ENCODE data around the gene SND1. TPM values are rescaled to one million over a fixed set of nuclear protein-coding genes. Genes with fewer than 3 reads are reported as not detected.

The SND1 gene
- polyA plus RNA-seq, 3 donors, result 67.1 to 171 (median 69.6) TPM

DNA sequence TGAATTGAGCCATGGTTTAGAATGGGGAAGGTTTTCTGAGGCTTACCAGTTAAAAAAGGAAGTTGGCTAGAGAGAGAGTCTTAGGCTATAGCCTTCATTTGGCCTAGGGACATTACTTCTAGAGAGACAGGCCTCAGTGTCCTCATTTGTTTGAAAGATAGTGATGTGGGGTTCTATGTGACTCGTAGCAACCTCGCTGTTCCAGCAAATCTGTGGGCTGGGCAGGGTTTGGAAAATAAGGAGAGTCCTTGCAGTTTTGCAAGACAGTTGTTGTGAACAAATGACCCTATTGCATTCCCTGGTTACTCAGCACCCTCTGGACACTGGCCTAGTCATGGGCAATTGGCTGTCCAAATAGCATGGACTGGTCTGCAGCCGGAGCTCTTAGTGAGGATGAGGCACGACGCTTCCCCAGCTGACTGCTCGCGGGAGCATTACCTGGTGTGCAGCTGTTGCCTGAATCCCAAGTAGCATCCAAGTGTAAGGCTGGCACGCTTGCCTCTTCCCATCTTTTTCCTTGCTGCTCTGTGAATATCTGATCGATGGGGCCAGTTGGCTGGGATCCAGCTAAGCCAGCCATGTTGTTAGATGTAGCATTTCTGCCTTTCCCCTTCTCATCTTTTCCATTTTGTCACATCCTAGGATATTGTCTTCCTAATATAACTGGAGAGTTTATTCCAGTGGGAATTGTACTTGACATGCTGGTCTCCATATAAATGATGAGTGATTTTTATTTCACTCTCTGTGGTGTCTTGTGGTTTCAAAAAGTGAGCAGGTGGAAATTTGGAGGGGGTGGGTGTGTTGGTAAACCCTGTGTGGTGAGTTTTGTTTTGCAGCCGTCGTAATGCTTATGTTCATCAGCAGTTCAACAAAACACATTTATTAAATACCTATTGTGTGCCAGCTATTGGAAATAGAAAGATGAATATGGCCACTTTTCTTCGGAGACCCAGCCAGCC is 99.8 kb downstream of the SND1 start:
- 88 to 89% (median 88%) methylated on average over 12 of the region's 12 CpGs for WGBS, 3 donors
- H3K27ac ChIP-seq (ENCODE audit: low read depth, low read length), result no peak overlapping the region

DNA sequence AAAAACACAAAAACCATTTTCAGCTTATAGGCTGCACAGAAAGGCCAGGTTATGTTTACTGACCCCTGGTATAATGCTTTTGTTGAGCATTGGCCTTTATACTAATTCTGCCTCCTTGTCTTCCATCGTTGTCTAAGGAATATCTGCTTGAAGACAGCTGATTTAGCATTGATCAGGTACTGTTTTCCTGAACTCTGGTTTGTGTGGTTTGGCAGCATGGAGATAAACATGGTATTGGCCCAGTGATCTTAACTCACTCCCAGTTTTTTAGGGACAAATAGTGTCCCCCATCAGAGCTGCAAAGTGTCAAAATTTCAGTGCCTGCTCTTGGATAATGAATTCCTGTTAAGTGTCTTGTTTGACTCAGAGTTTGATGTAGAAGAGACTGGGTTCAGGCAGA is 100.8 kb downstream of the SND1 start:
- no peak overlapping the region for H3K27ac ChIP-seq (ENCODE audit: low read depth, low read length)
- WGBS, 3 donors, result 35 to 90% (median 69%) methylated on average over 1 of the region's 1 CpG

GRCh38 chr7:127754457-127754856 is 102.5 kb downstream of the SND1 start:
- H3K27ac ChIP-seq (ENCODE audit: low read depth, low read length), result no peak overlapping the region

- no peak overlapping the region for H3K27ac ChIP-seq (ENCODE audit: low read depth, low read length)
- 78 to 90% (median 80%) methylated on average over 6 of the region's 6 CpGs for WGBS, 3 donors
Observed at GRCh38 chr7:127755521-127755920, 103.5 kb downstream of the SND1 start.

DNA sequence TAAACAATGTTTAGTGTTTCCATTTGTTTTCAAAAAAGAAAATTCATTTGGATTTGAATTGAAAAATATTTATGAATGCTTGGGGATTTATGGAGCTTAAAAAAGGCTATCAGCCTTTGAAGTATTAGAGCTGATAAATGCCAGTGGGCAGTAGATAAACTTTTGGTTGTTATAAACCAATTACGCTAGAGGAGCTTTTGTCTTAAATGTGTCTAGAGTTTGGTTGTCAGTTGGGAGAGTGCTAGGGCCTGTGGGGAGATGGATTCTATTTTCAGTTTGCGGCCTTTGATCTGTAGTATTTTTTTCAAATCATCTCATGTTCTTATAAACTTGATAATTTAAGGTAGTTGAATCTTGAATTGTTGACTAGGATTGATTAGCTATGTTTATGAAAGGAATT is 104.0 kb downstream of the SND1 start:
- H3K27ac ChIP-seq (ENCODE audit: low read depth, low read length), result no peak overlapping the region
- WGBS, 3 donors, result 80 to 95% (median 95%) methylated on average over 2 of the region's 2 CpGs

- 91 to 97% (median 95%) methylated on average over 1 of the region's 1 CpG for WGBS, 3 donors
- H3K27ac ChIP-seq (ENCODE audit: low read depth, low read length), result no peak overlapping the region
Observed at GRCh38 chr7:127758105-127758504, 106.1 kb downstream of the SND1 start.

- no peak overlapping the region for H3K27ac ChIP-seq (ENCODE audit: low read depth, low read length)
- 95 to 99% (median 98%) methylated on average over 6 of the region's 6 CpGs for WGBS, 3 donors
Observed at GRCh38 chr7:127758845-127759244, 106.9 kb downstream of the SND1 start.

- 54 to 94% (median 89%) methylated on average over 5 of the region's 5 CpGs for WGBS, 3 donors
- no peak overlapping the region for H3K27ac ChIP-seq (ENCODE audit: low read depth, low read length)
Observed at GRCh38 chr7:127759945-127760421, 108.0 kb downstream of the SND1 start.

- H3K27ac ChIP-seq (ENCODE audit: low read depth, low read length), result no peak overlapping the region
- WGBS, 3 donors, result 73 to 96% (median 94%) methylated on average over 4 of the region's 4 CpGs
Observed at GRCh38 chr7:127760436-127761031, 108.5 kb downstream of the SND1 start.

GRCh38 chr7:127761196-127761595 is 109.2 kb downstream of the SND1 start:
- no peak overlapping the region for H3K27ac ChIP-seq (ENCODE audit: low read depth, low read length)
- 96 to 98% (median 97%) methylated on average over 2 of the region's 2 CpGs for whole genome bisulfite sequencing, 3 donors

- no peak overlapping the region for H3K27ac ChIP-seq (ENCODE audit: low read depth, low read length)
- 64 to 86% (median 81%) methylated on average over 6 of the region's 6 CpGs for WGBS, 3 donors
Observed at GRCh38 chr7:127764681-127765080, 112.7 kb downstream of the SND1 start.

DNA sequence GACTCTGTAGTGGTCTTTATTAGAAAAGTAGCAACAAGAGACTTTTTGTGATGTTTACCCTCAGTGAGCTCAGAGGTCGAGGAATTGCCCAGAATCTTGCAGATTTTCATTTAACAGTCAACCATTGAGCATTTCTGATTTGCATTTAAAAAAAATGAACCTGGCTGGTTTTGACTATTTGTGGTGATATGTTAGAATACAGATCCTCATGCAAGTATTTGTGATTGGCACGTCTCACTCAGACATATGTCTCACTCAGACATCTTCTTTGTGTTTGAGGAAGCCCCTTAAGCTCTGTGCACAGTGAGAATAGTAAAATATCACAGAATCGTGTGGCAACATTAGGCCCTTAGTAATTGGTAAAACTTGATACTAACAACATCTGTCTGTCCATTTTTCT is 113.2 kb downstream of the SND1 start:
- no peak overlapping the region for H3K27ac ChIP-seq (ENCODE audit: low read depth, low read length)
- 91 to 94% (median 94%) methylated on average over 3 of the region's 3 CpGs for whole genome bisulfite sequencing, 3 donors

- no peak overlapping the region for H3K27ac ChIP-seq (ENCODE audit: low read depth, low read length)
- 57 to 74% (median 68%) methylated on average over 4 of the region's 4 CpGs for WGBS, 3 donors
Observed at GRCh38 chr7:127766831-127767459, 115.0 kb downstream of the SND1 start.

DNA sequence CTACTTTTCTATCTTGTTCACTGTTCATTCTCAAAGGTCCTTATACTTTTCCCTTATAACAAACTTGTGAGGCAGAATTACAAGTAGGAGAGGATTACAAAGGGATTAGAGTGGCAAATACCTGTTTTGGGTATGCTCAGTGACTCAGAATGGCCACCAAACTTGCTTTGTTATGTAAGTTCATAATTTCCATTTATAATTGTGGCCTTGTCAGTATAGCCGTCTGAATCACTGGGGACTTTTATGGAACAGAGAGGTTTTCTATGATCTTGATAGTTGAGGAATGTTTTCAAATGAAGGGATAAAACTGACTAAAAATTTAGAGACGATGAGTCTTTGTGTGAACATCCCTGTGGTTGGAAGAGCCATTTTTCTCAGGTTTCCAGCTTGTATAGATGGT is 116.2 kb downstream of the SND1 start:
- WGBS, 3 donors, result 84 to 97% (median 95%) methylated on average over 2 of the region's 2 CpGs
- H3K27ac ChIP-seq (ENCODE audit: low read depth, low read length), result no peak overlapping the region

- 75 to 88% (median 85%) methylated on average over 4 of the region's 4 CpGs for WGBS, 3 donors
- H3K27ac ChIP-seq (ENCODE audit: low read depth, low read length), result no peak overlapping the region
Observed at GRCh38 chr7:127769137-127769536, 117.1 kb downstream of the SND1 start.

DNA sequence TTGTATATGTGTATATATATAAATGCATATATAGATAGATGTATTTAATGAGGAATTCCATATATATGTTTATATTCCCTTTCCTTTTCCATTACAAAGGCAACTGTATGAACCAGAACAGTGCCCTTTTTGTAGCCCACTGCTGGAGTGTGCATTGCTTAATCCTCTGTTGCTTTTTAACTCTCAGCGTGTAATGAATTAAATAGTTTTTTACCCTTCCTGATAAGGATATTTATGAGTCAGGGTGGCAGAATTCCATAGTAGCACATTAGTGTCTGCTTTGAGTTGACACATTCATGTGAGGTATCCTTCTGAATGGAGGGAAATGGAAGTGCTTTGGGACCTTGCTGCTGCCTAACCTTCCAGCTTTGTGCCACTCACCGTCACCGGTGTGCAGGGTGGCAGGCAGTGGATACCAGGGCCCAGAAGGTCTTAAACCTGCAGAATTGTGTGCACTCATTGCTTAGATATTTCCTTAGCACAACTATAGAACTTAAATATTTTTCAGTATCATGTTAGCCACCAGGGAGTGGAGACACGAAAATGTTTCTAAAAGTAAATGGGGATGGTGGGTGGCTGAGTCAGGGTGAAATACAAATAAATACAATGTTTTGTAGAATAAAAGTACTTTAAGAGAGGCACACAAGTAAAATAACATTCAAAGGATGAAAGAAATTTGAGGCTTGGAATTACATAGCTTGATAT is 117.9 kb downstream of the SND1 start:
- no peak overlapping the region for H3K27ac ChIP-seq (ENCODE audit: low read depth, low read length)
- WGBS, 3 donors, result 68 to 85% (median 83%) methylated on average over 4 of the region's 4 CpGs

DNA sequence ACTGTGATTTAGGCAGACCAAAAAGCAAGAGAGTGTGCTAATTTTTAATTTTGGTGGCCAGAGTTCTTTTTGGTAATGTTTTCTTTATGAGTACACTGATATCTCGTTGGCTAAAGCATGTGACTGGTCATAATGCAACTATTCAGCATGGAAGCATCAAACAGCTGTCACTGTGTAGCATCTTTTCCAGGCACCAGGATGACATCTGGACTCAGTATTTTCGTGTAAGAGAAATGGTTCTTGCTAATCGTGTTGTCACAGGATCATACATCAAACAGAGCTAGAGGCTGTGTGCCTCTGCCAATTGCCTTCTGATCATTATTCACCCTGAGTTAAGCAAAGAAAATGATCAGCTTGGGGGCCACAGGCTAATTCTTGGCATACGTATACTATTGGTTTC is 118.9 kb downstream of the SND1 start:
- WGBS, 3 donors, result 52 to 83% (median 73%) methylated on average over 4 of the region's 4 CpGs
- H3K27ac ChIP-seq (ENCODE audit: low read depth, low read length), result no peak overlapping the region

DNA sequence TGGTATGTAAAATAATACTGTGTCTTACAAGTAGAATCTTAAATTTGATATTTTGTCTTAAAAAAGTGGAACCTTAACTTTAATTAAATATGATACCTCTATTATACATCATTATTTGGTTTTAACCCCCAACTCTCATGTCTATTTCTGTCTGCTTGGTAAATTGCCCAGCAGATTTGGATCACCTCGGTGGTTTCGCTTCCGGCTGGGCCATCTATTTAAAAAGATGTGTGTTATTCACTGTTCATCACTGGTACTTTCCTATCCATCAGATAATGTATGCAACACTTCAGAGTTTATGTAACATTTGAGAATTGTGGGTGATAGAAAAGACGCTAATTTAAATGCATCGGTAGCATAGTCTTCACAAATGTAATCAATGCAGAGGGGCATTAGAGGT is 119.7 kb downstream of the SND1 start:
- H3K27ac ChIP-seq (ENCODE audit: low read depth, low read length), result no peak overlapping the region
- 85 to 94% (median 88%) methylated on average over 5 of the region's 5 CpGs for WGBS, 3 donors

All from adipose tissue (tissue), 3 donors.